Mesothelial cell of epicardium (in vitro differentiated cells): Measurements from ENCODE around the gene SLC15A5. TPM values are rescaled to one million over a fixed set of nuclear protein-coding genes. Genes with fewer than 3 reads are reported as not detected.

Experiments
- DNase-seq, 2 experiments: peaks; one replicate each; pipeline ENCODE4 v3.0.0; 2021; ENCODE audit warnings: low spot score in 2 of 2; ENCODE audit not compliant: unreplicated experiment in 2 of 2
- H3K27ac Mint-ChIP-seq: 2 replicates; pipeline ENCODE4 v1.8.0; 2021; ENCODE audit warnings: mixed read lengths
- H3K27me3 Mint-ChIP-seq: 2 replicates; pipeline ENCODE4 v1.8.0; 2021; ENCODE audit warnings: low read depth, mixed read lengths
- H3K36me3 Mint-ChIP-seq: 2 replicates; pipeline ENCODE4 v1.8.0; 2021; ENCODE audit warnings: mixed read lengths
- H3K4me1 Mint-ChIP-seq: 2 replicates; pipeline ENCODE4 v1.8.0; 2021; ENCODE audit warnings: mixed read lengths
- H3K4me3 Mint-ChIP-seq: 2 replicates; pipeline ENCODE4 v1.8.0; 2021; ENCODE audit warnings: mild to moderate bottlenecking, moderate library complexity, mixed read lengths
- H3K9me3 Mint-ChIP-seq: 2 replicates; pipeline ENCODE4 v1.8.0; 2021; ENCODE audit warnings: mixed read lengths
- CTCF ChIP-seq: fragments of 200-600 bp; sonication (generic); IDR thresholded peaks from one replicate; pipeline ENCODE4 v1.5.0; 2021; ENCODE audit warnings: antibody characterized with exemption; ENCODE audit not compliant: unreplicated experiment
- total RNA-seq: library from RNA; stranded (reverse); gene quantifications from 3 replicates; pipeline ENCODE4 v1.2.1, GENCODE V29; 2021

SLC15A5 gene
- total RNA-seq, 1 donor from 2014 or later, result not detected

GRCh38 chr12:16218234-16218633 lies 59.3 kb downstream of the SLC15A5 start:
- H3K36me3 Mint-ChIP-seq, result no peaks in the 10 kb centered on the region
- no peaks in the 10 kb centered on the region for H3K4me1 Mint-ChIP-seq
- no peak overlapping the region for H3K4me3 Mint-ChIP-seq
- DNase-seq, result no peak
- H3K9me3 Mint-ChIP-seq, result no peaks in the 10 kb centered on the region
- no peak overlapping the region for H3K27ac Mint-ChIP-seq
- no peak for TF ChIP-seq CTCF
- peaks cover 6% of the 10 kb centered on the region for H3K27me3 Mint-ChIP-seq

DNA sequence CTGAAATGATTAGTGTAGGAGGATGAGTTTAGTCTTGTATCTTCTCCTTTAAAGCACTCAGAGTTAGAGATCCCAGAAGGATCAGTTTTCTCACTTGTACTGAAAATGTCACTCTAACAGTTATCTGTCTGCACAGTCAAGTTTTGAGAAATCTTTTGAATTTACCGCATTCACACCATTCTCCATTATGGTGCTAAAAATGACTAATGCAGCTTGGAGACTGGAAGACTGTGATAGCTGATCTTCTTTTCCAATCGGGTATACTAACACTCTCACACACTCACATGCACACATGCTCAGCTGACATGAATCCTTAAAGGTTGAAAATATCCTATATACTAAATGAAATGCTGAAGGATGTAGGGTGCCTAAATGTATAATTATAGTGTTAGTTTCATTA lies 65.8 kb downstream of the SLC15A5 start:
- no peaks in the 10 kb centered on the region for H3K9me3 Mint-ChIP-seq
- no peaks in the 10 kb centered on the region for H3K4me1 Mint-ChIP-seq
- H3K4me3 Mint-ChIP-seq, result no peak overlapping the region
- no peak for TF ChIP-seq CTCF
- no peak for DNase-seq
- H3K27me3 Mint-ChIP-seq, result no peaks in the 10 kb centered on the region
- H3K27ac Mint-ChIP-seq, result no peak overlapping the region
- H3K36me3 Mint-ChIP-seq, result no peaks in the 10 kb centered on the region

- H3K9me3 Mint-ChIP-seq, result peaks cover 17% of the 10 kb centered on the region
- peaks cover 2% of the 10 kb centered on the region for H3K27me3 Mint-ChIP-seq
- H3K4me1 Mint-ChIP-seq, result no peaks in the 10 kb centered on the region
- no peak overlapping the region for H3K4me3 Mint-ChIP-seq
- no peak overlapping the region for H3K27ac Mint-ChIP-seq
- TF ChIP-seq CTCF, result no peak
- DNase-seq, result no peak
- H3K36me3 Mint-ChIP-seq, result no peaks in the 10 kb centered on the region
Observed at GRCh38 chr12:16198884-16199283, 78.6 kb downstream of the SLC15A5 start.

- TF ChIP-seq CTCF, result no peak
- peaks cover 17% of the 10 kb centered on the region for H3K9me3 Mint-ChIP-seq
- no peak for DNase-seq
- H3K27me3 Mint-ChIP-seq, result peaks cover 11% of the 10 kb centered on the region
- no peaks in the 10 kb centered on the region for H3K4me1 Mint-ChIP-seq
- no peaks in the 10 kb centered on the region for H3K36me3 Mint-ChIP-seq
- H3K4me3 Mint-ChIP-seq, result no peak overlapping the region
- no peak overlapping the region for H3K27ac Mint-ChIP-seq
Observed at GRCh38 chr12:16197600-16197999, 79.9 kb downstream of the SLC15A5 start.

- no peak for TF ChIP-seq CTCF
- Mint-ChIP-seq H3K4me1 (peaks cover 3% of the 10 kb centered on the region), H3K27ac (no peak overlapping the region), H3K4me3 (no peak overlapping the region), H3K27me3 (peaks cover 21% of the 10 kb centered on the region), H3K9me3 (no peaks in the 10 kb centered on the region), H3K36me3 (no peaks in the 10 kb centered on the region)
- DNase-seq, result no peak
Observed at GRCh38 chr12:16189849-16190248, 87.6 kb downstream of the SLC15A5 start.

DNA sequence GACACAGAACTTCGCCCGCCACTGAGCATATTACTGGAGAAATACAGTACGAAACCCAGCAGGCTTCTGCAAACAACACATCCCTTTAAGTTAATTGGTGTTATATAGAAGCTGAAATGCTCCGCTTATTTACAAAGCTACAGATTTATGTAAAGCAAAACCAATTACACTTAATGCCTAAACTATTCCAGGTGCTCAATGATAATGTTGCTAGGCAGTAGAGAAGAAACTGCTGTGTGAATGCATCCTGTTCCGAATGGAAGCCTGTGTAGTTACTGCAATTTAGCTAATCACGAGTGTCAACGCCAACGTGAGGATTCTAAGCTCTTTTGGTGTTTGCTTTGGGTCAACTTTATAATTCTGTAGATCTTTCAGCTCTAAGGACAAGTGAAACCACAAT lies 89.8 kb downstream of the SLC15A5 start:
- H3K36me3 Mint-ChIP-seq, result no peaks in the 10 kb centered on the region
- no peak for TF ChIP-seq CTCF
- H3K4me3 Mint-ChIP-seq, result no peak overlapping the region
- peaks cover 8% of the 10 kb centered on the region for H3K4me1 Mint-ChIP-seq
- H3K27me3 Mint-ChIP-seq, result peaks cover 11% of the 10 kb centered on the region
- H3K9me3 Mint-ChIP-seq, result no peaks in the 10 kb centered on the region
- no peak for DNase-seq
- H3K27ac Mint-ChIP-seq, result no peak overlapping the region
